ENCODE measurements around the gene SPATS2L. TPM values are rescaled to one million over a fixed set of nuclear protein-coding genes. Genes with fewer than 3 reads are reported as not detected.

The SPATS2L gene
- total RNA-seq, 4 donors from 2014 or later: 60.7 to 81.3 (median 61.3) TPM

DNA sequence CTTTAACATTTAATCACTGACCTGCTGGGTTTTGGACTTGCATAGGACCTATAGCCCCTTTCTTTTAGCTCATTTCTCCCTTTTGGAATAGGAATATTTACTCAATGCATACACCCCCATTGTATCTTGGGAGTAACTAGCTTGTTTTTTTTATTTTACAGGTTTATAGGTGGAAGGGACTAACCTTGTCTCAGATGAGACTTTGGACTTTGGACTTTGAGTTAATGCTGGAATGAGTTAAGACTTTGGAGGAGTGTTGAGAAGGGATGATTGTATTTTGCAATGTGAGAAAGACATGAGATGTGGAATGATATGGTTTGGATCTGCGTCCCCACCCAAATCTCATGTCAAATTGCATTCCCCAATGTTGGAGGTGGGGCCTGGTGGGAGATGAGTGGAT is 43.2 kb upstream of the SPATS2L start:
- intact Hi-C loops (cut with DNase I; ENCODE audit: low total_unique reads): no loop called here
- H3K4me3 ChIP-seq (ENCODE audit: low read depth, poor library complexity, severe bottlenecking): no peak overlapping the region
- DNase-seq (ENCODE audit: low spot score in 2 of 2): no peak
- TF ChIP-seq POLR2A (IDR thresholded peaks at IDR 0.05): no peak
- TF ChIP-seq, protein P1, sequence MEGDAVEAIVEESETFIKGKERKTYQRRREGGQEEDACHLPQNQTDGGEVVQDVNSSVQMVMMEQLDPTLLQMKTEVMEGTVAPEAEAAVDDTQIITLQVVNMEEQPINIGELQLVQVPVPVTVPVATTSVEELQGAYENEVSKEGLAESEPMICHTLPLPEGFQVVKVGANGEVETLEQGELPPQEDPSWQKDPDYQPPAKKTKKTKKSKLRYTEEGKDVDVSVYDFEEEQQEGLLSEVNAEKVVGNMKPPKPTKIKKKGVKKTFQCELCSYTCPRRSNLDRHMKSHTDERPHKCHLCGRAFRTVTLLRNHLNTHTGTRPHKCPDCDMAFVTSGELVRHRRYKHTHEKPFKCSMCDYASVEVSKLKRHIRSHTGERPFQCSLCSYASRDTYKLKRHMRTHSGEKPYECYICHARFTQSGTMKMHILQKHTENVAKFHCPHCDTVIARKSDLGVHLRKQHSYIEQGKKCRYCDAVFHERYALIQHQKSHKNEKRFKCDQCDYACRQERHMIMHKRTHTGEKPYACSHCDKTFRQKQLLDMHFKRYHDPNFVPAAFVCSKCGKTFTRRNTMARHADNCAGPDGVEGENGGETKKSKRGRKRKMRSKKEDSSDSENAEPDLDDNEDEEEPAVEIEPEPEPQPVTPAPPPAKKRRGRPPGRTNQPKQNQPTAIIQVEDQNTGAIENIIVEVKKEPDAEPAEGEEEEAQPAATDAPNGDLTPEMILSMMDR (IDR thresholded peaks at IDR 0.05): no peak
- WGBS, 2 donors: 89 to 95% methylated on average over 1 of the region's 1 CpG

DNA sequence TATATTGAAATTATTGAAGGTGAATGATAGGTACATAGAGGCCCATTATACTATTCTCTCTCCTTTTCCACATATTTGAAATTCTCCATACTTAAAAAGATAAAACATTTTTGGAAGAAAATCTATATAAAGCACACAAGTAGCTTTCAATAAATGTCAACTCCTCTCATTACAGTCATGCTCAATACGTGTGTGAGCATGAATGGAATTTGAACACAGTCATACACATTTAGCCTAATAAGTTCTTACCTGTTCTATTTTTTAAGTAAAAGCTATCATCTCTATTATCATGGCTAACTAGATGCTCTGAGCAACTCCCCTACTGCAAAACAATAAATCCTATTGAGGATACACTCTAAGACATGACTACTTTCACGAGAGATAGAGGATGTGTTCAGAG is 41.9 kb upstream of the SPATS2L start:
- no peak for DNase-seq (ENCODE audit: low spot score in 2 of 2)
- 43 to 57% methylated on average over 2 of the region's 2 CpGs for WGBS, 2 donors
- intact Hi-C loops (cut with DNase I; ENCODE audit: low total_unique reads): no loop called here
- H3K4me3 ChIP-seq (ENCODE audit: low read depth, poor library complexity, severe bottlenecking): no peak overlapping the region
- TF ChIP-seq POLR2A (IDR thresholded peaks at IDR 0.05): no peak
- TF ChIP-seq, protein P1 (IDR thresholded peaks at IDR 0.05): no peak

DNA sequence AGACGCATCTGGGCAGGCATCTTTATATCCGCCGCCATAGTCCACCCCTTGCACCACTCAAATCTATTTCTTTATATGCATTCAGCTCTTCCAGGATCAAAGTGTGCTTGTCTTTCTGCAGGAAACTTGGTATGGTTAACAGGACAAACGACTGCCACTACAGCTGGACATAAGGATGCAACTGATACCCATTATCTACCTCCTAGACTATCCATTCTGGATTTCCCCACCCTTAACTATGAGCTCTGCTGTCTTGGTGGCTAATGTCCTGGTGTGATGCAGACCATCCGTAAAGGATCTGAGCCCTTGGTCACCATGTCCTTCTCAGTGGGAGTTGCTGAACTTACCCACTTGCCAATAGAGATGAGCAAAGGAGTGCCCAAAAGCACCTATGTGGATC is 40.1 kb upstream of the SPATS2L start:
- no peak overlapping the region for H3K4me3 ChIP-seq (ENCODE audit: low read depth, poor library complexity, severe bottlenecking)
- TF ChIP-seq, protein P1 (IDR thresholded peaks at IDR 0.05): no peak
- TF ChIP-seq POLR2A (IDR thresholded peaks at IDR 0.05): no peak
- 95 to 96% methylated on average over 5 of the region's 5 CpGs for WGBS, 2 donors
- DNase-seq (ENCODE audit: low spot score in 2 of 2): no peak
- intact Hi-C loops (cut with DNase I; ENCODE audit: low total_unique reads): no loop called here

DNA sequence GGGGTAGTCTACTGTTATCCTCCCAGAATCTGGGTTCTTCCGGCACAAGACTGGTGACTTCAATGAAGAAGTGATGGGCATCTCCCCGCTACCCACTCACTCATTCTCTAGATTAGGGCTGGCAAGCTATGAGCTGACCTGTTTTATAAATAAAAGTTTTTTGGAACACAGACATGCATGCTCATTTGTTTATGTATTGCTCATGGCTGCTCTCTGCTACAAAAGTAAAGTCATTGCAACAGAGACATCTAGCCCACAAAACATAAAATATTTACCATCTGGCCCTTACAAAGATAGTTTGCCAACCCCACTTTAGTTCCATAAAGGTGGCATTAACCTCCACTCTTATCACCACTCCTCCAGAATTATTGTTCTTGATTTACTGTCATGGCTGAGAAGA is 39.1 kb upstream of the SPATS2L start:
- DNase-seq (ENCODE audit: low spot score in 2 of 2): no peak
- 90 to 95% methylated on average over 2 of the region's 2 CpGs for WGBS, 2 donors
- H3K4me3 ChIP-seq (ENCODE audit: low read depth, poor library complexity, severe bottlenecking): no peak overlapping the region
- TF ChIP-seq, protein P1 (IDR thresholded peaks at IDR 0.05): no peak
- TF ChIP-seq POLR2A (IDR thresholded peaks at IDR 0.05): no peak
- intact Hi-C loops (cut with DNase I; ENCODE audit: low total_unique reads): no loop called here

DNA sequence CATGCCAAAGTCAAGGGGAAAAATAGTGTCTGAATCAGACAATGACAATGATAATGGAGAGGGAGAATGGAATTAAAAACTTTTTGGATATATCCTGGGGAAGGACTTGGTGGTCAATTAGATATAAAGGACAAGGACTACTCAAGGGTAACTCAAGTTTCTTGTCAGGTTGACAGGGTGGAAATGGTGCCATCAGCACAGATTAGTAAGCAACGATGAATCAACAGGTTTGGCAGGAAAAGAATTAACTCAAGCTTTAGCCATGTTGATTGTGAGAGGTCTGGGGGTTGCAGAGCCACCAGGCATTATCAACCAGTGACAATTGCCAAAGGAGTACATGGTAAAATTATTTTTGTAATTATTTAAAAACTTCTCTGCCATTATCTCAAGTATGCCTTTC is 35.8 kb upstream of the SPATS2L start:
- no peak overlapping the region for H3K4me3 ChIP-seq (ENCODE audit: low read depth, poor library complexity, severe bottlenecking)
- TF ChIP-seq POLR2A (IDR thresholded peaks at IDR 0.05): no peak
- TF ChIP-seq, protein P1 (IDR thresholded peaks at IDR 0.05): no peak
- no peak for DNase-seq (ENCODE audit: low spot score in 2 of 2)
- WGBS, 2 donors: 40 to 52% methylated on average over 1 of the region's 1 CpG
- intact Hi-C loops (cut with DNase I; ENCODE audit: low total_unique reads): no loop called here

DNA sequence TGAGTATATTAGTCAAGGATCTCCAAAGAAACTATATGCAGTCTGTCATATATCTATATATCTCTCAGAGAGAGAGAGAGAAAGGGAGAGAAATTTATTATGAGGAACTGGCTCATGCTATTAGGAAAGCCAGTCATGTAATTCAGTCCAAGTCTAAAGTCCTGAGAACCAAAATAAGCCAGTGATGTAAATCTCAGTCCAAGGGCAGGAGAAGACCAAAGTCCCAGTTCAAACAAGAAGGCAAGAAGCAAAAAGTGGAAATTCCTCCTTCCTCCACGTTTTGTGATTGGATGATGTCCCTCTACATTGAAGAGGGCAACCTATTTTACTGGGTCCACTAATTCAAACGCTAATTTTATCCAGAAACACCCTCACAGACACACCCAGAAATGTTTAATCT is 34.2 kb upstream of the SPATS2L start:
- no peak overlapping the region for H3K4me3 ChIP-seq (ENCODE audit: low read depth, poor library complexity, severe bottlenecking)
- TF ChIP-seq POLR2A (IDR thresholded peaks at IDR 0.05): no peak
- TF ChIP-seq, protein P1 (IDR thresholded peaks at IDR 0.05): no peak
- intact Hi-C loops (cut with DNase I; ENCODE audit: low total_unique reads): no loop called here
- DNase-seq (ENCODE audit: low spot score in 2 of 2): no peak
- 82 to 89% methylated on average over 2 of the region's 2 CpGs for WGBS, 2 donors

Data from lower leg skin (tissue), 4 donors.